Aorta (tissue), 5 donors: ENCODE results near the gene SS18. TPM values are rescaled to one million over a fixed set of nuclear protein-coding genes. Genes with fewer than 3 reads are reported as not detected.

Source experiments
- ATAC-seq: fragments of 200-7000 bp; cut with Tn5 transposase; one replicate; pipeline ENCODE4 v1.9.1; 2022; ENCODE audit warnings: moderate library complexity; ENCODE audit not compliant: low FRiP score
- DNase-seq, 2 donors: peaks; one replicate each; pipeline ENCODE4 v3.0.0-alpha.2; 2020
- H3K27ac ChIP-seq, 2 donors: one replicate each; pipeline ENCODE4 v1.5.1; 2013; ENCODE audit warnings: low read length in 2 of 2, mild to moderate bottlenecking in 2 of 2, moderate library complexity in 2 of 2, control low read depth in 1 of 2, inconsistent platforms in 1 of 2, low read depth in 1 of 2
- H3K27me3 ChIP-seq, 2 donors: one replicate each; pipeline ENCODE4 v1.6.1; 2013; ENCODE audit warnings: control low read depth in 1 of 2, low read length in 1 of 2, mild to moderate bottlenecking in 1 of 2, moderate library complexity in 1 of 2; ENCODE audit not compliant: insufficient read depth in 2 of 2, control insufficient read depth in 1 of 2
- H3K36me3 ChIP-seq, 2 donors: one replicate each; pipeline ENCODE4 v1.6.1; 2013; ENCODE audit warnings: control low read depth in 1 of 2, low read length in 1 of 2, mild to moderate bottlenecking in 1 of 2; ENCODE audit not compliant: insufficient read depth in 2 of 2, control insufficient read depth in 1 of 2
- H3K4me1 ChIP-seq, 2 donors: one replicate each; pipeline ENCODE4 v1.6.1; 2013; ENCODE audit warnings: low read length in 2 of 2, control low read depth in 1 of 2, mild to moderate bottlenecking in 1 of 2, moderate library complexity in 1 of 2; ENCODE audit not compliant: insufficient read depth in 2 of 2, control insufficient read depth in 1 of 2
- H3K4me3 ChIP-seq, 2 donors: one replicate each; pipeline ENCODE4 v1.5.1; 2013; ENCODE audit warnings: low read length in 2 of 2, control low read depth in 1 of 2, mild to moderate bottlenecking in 1 of 2
- H3K9me3 ChIP-seq: one replicate; pipeline ENCODE4 v1.6.1; 2013; ENCODE audit warnings: mild to moderate bottlenecking, low read length; ENCODE audit not compliant: control insufficient read depth
- WGBS, 2 donors: extraction: QIAGEN DNeasy Blood & Tissue Kit; methylation state at CpG; one replicate each; pipeline ENCODE4 v1.1.7; 2013; 5-methylcytosine and 5-hydroxymethylcytosine counted together
- intact Hi-C, 2 donors: fragments of 100-400 bp; cut with DNase I; formaldehyde crosslinking; loops; one replicate each; pipeline versions ENCODE4 v1.14.2 to v1.15.0; 2022
- polyA plus RNA-seq, 2 donors: library from polyadenylated mRNA; stranded (reverse); fragments of 200-250 nt; gene quantifications; one replicate each; pipeline ENCODE4 v1.2.3, GENCODE V29; 2013
- total RNA-seq, 2 donors: library from RNA; stranded (reverse); fragmentation: NEBNext Ultra II Directional; extraction: Animal tissue kit (Norgen Biotek cat#: 25700); gene quantifications; one replicate each; pipeline ENCODE4 v1.2.1, GENCODE V29; 2021
- donor health status: healthy with polysubstance abuse.
- donor health status: Bipolar disorder and iron deficiency.
- donor health status: DM: no; HTN: no; CAD: no.
- donor health status: DM: no; HTN: no; CAD: no.
- donor health status: DM: yes; HTN: yes; CAD: no.

SS18 gene
- total and polyA plus RNA-seq, 4 donors, result 26.4 to 81.3 (median 60.8) TPM

DNA sequence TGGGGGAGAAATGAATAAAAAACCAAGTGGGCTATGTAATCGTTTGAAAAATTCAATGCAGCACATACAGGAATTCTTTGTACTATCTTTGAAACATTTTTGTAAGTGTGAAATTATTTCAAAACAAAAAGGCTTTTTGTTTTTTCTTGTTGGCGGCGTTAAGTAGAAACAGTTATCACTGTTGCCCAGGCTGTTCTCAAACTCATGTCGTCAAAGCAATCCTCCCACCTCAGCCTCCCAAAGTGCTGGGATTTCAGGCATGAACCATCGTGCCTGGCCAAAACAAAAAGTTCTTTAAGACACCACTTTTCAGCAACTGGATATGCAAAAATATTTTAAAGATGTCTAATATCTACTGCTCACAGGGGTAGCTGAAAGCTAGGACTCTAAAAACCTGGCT is 5.4 kb downstream of the SS18 start:
- 85% methylated on average over 5 of the region's 5 CpGs for WGBS, 2 donors
- Histone ChIP-seq H3K36me3 (no peaks in the 10 kb centered on the region), H3K27ac (no peak overlapping the region), H3K27me3 (no peaks in the 10 kb centered on the region), H3K4me1 (no peaks in the 10 kb centered on the region), H3K4me3 (no peak overlapping the region), H3K9me3 (no peaks in the 10 kb centered on the region)
- intact Hi-C loops, result loop anchor here (5.0 to 10.0 kb wide), 2 partner anchors 137 to 570 kb away; no protein-coding TSS in a partner anchor
- ATAC-seq (no peak), DNase-seq (no peak)

DNA sequence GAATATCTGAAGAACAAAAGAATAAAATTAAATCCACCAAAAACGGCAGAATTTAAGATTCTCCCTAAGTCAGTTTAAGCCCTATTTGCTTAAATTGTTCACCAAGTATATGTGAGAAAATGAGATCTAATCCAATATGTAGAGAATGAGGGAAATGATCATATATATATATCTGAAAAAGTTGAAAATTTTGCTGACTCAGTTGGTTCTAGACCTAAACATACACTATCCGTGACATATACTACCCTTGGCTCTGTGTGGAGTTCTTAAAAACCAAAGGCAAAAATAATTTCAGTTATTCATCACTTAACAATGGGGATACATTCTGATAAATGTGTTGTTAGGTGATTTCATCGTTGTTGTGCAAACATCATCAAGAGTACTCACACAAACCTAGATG is 7.3 kb downstream of the SS18 start:
- 87 to 95% methylated on average over 3 of the region's 3 CpGs for WGBS, 2 donors
- ATAC-seq (no peak), DNase-seq (no peak)
- Histone ChIP-seq H3K4me3 (no peak overlapping the region), H3K4me1 (no peaks in the 10 kb centered on the region), H3K9me3 (no peaks in the 10 kb centered on the region), H3K36me3 (no peaks in the 10 kb centered on the region), H3K27me3 (no peaks in the 10 kb centered on the region), H3K27ac (no peak overlapping the region)
- intact Hi-C loops, result loop anchor here in 1 of 2 donors (10.0 kb wide), 1 partner anchor 572 kb away; no protein-coding TSS in a partner anchor

DNA sequence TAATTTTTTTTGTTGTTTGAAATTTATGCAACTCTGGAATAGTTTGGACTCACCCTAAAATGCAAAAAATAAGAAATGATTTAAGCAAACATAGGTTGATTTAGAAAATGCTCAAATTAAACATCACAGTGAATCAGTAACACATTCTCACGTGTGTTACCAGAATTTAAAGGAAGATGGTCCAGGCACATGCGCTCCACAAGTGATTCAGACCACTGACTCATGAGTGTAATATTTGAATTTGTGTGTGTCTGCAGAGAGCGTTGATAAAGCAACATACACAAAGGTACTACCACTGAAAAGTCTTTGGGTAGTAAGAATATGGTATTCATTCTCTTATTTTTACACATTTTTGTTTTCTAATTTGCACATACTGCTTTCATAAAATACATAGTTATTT is 7.9 kb downstream of the SS18 start:
- no peak for ATAC-seq
- DNase-seq, result no peak
- Histone ChIP-seq H3K27me3 (no peaks in the 10 kb centered on the region), H3K4me1 (no peaks in the 10 kb centered on the region), H3K36me3 (no peaks in the 10 kb centered on the region), H3K27ac (no peak overlapping the region), H3K4me3 (no peak overlapping the region), H3K9me3 (no peaks in the 10 kb centered on the region)
- 89 to 90% methylated on average over 3 of the region's 3 CpGs for WGBS, 2 donors
- intact Hi-C loops, result loop anchor here in 1 of 2 donors (10.0 kb wide), 1 partner anchor 572 kb away; no protein-coding TSS in a partner anchor

DNA sequence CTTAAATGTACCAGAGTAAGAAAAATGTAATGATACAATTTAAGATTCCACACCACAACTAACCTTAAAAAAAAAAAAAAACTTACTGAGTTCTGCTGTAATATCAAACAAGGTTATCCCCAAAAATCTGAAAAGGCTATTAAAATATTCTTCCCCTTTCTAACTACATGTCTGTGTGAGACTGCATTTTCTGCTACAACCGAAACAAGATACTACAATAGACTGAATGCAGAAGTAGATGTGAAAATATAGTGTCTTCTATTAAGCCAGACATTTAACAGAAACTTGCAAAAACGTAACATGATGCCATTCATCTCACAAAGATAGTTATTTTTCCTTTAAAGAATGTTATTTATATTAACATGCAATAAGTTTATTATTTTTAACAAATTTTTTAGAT is 16.2 kb downstream of the SS18 start:
- Histone ChIP-seq H3K4me1 (no peaks in the 10 kb centered on the region), H3K36me3 (peaks cover 0 to 4% of the 10 kb centered on the region in 2 donors), H3K27ac (no peak overlapping the region), H3K27me3 (no peaks in the 10 kb centered on the region), H3K9me3 (peaks cover 3% of the 10 kb centered on the region), H3K4me3 (no peak overlapping the region)
- intact Hi-C loops, result no loop called here
- ATAC-seq, result no peak
- WGBS, 2 donors, result 68 to 83% methylated on average over 2 of the region's 2 CpGs
- no peak for DNase-seq

DNA sequence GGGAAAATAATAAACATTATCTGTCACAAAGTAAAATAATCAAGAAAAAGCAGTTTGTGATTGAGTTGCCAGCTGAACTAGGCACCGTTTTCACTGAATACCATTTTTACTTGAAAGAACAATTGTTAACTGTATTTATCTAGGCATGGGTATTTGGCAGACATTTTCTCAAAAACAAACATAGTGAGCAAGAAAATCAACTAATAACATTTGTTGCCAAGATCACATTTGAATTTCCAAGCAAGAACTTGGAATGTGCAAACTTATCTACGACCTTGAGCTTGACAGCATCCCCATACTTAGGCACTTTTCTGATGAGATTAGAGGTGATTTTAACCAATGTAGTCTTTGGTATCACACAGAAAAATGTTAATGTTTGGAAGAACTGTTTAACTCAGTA is 16.7 kb downstream of the SS18 start:
- no peak overlapping the region for H3K27ac ChIP-seq
- 4 to 9% methylated on average over 2 of the region's 2 CpGs for WGBS, 2 donors
- DNase-seq (no peak), ATAC-seq (no peak)
- intact Hi-C loops, result no loop called here
- H3K27me3 ChIP-seq, result no peaks in the 10 kb centered on the region
- no peaks in the 10 kb centered on the region for H3K4me1 ChIP-seq
- no peak overlapping the region for H3K4me3 ChIP-seq
- H3K9me3 ChIP-seq, result peaks cover 3% of the 10 kb centered on the region
- peaks cover 0 to 4% of the 10 kb centered on the region in 2 donors for H3K36me3 ChIP-seq

DNA sequence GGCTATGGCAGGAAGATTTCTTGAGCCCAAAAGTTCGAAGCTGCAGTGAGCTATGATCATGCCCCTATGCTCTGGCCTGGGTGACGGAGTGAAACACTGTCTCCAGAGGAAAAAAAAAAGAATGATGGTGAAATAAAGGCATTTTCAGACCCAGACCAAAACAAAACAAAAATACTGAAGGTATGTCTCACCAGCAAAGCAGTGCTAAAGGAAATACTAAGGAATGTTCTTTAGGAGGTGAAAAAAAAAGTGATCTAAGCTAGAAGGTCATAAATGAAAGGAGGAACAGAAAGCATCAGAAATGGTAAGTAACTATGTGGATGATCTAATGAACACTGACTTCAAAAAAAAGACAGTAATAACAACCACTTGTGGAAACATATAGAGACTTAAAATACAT is 18.7 kb downstream of the SS18 start:
- intact Hi-C loops, result no loop called here
- ATAC-seq, result no peak
- no peak for DNase-seq
- no peaks in the 10 kb centered on the region for H3K27me3 ChIP-seq
- H3K4me3 ChIP-seq, result no peak overlapping the region
- H3K27ac ChIP-seq, result no peak overlapping the region
- peaks cover 3% of the 10 kb centered on the region for H3K9me3 ChIP-seq
- H3K4me1 ChIP-seq, result no peaks in the 10 kb centered on the region
- 89 to 93% methylated on average over 2 of the region's 2 CpGs for WGBS, 2 donors
- H3K36me3 ChIP-seq, result peaks cover 4% of the 10 kb centered on the region in 2 donors

DNA sequence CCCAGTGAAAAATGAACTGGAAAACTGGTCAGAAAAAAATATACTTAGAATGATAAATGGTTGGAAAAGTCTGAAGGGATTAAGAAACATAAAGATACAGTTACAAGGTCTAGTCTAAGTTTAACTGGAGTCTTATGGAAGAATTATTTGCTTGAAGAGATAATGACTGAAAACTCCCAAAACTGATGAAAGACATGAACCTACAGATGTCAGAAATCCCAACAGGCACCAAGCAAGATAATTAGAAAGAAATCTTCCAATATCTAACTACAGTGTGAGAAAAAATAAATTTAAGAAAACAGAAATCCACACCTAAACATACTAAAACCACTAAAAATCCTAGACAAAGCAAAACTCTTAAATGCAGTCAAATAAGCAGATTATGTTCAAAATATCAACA is 19.4 kb downstream of the SS18 start:
- H3K27ac ChIP-seq, result no peak overlapping the region
- H3K36me3 ChIP-seq, result peaks cover 4% of the 10 kb centered on the region in 2 donors
- H3K9me3 ChIP-seq, result peaks cover 3% of the 10 kb centered on the region
- intact Hi-C loops, result no loop called here
- H3K4me1 ChIP-seq, result no peaks in the 10 kb centered on the region
- no peak overlapping the region for H3K4me3 ChIP-seq
- H3K27me3 ChIP-seq, result no peaks in the 10 kb centered on the region
- no peak for DNase-seq
- ATAC-seq, result no peak

DNA sequence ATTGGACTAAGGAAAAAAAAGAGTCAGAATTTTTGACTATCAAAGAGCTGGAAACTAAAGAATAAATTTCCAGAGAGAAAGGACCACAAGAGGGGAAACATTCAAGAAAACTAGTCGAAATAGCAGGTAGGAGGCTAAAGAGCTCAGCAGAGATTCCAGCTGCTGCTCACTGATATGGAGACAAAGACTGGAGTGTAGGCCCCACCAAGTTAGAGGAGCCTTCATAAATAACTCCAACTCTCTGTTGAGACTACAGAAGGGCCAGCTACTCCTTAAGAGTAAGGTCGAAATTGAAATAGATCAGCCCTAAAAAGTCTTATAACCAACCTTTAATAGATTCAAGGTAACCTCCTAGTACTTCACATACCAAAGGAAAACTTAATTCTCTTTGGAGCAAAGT is 31.1 kb downstream of the SS18 start:
- ATAC-seq (no peak), DNase-seq (no peak)
- H3K4me1 ChIP-seq, result no peaks in the 10 kb centered on the region
- no peaks in the 10 kb centered on the region for H3K27me3 ChIP-seq
- intact Hi-C loops, result no loop called here
- 72 to 84% methylated on average over 2 of the region's 2 CpGs for WGBS, 2 donors
- H3K9me3 ChIP-seq, result no peaks in the 10 kb centered on the region
- no peak overlapping the region for H3K27ac ChIP-seq
- no peak overlapping the region for H3K4me3 ChIP-seq
- peaks cover 3 to 5% of the 10 kb centered on the region in 2 donors for H3K36me3 ChIP-seq

DNA sequence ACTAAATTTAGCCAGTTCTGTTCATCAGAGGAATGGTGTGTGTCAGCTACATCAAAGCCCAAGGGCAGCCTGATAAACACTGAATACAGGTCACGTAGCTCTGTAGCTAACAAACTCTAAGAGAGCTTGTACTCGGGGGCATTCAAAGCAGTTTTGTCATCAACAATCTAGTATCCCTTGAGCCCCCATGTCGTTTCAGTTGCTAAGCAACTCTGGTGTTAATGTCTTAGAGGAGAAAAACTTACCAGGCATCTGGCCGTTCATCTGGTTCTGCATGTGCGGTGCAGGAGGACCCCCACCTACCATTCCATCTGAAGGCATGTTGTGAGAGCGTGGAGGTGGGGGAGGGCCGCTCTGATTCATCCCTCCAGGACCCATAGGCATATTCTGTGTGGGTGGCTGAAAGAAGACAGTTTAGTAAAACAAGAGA is 33.1 kb downstream of the SS18 start:
- H3K27ac ChIP-seq, result no peak overlapping the region
- ATAC-seq (no peak), DNase-seq (no peak)
- 56% methylated on average over 7 of the region's 7 CpGs for WGBS, 2 donors
- intact Hi-C loops, result no loop called here
- peaks cover 3 to 5% of the 10 kb centered on the region in 2 donors for H3K36me3 ChIP-seq
- no peak overlapping the region for H3K4me3 ChIP-seq
- no peaks in the 10 kb centered on the region for H3K9me3 ChIP-seq
- H3K27me3 ChIP-seq, result no peaks in the 10 kb centered on the region
- no peaks in the 10 kb centered on the region for H3K4me1 ChIP-seq
